GM19193 (cell line): ENCODE measurements around the gene APH1B.

Experiments
- POLR2A ChIP-seq: IDR thresholded peaks from 4 replicates; pipeline ENCODE4 v1.6.1; 2011; ENCODE audit not compliant: insufficient read depth, insufficient read length; ENCODE audit errors: extremely low read depth

Gene APH1B

GRCh38 chr15:63306492-63307073, 29.2 kb downstream of the APH1B start:
- TF ChIP-seq POLR2A = no peak

DNA sequence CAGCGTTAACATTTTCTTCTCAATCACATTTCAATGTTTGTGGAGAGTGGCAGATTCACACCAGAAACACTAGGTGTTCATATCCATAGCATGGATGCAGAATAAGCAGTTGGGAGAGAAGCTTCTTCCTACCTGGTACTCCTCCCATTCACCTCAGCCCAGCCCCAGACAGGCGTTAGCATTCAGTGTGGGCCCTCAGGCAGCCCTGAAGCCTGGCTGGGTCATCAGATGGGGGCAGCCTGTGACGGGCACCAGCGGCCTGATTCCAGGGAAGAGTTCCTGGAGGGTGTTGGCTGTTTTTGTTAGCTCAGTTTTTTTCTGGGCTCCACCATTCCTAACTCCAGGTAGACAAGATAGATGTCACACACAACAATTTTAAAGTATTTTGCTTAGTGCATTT, 31.1 kb downstream of the APH1B start:
- no peak for TF ChIP-seq POLR2A

- no peak for TF ChIP-seq POLR2A
Measured at GRCh38 chr15:63308947-63309346, 31.5 kb downstream of the APH1B start.

DNA sequence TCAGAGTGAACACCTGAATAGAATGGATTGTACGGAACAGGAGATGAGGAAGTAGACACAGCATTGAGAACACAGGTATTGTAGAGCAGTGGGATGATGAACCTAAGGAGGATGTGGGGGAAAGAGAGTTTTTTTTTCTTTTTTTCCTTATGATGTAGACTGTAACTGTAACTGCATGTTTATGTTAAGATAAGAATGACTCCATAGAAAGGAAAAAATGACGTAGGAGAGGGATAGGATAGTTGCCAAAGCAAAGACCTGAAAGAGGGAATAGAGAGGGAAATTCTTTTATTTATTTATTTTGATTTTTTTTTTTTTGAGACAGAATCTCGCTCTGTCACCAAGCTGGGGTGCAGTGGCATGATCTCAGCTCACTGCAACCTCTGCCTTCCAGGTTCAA, 33.2 kb downstream of the APH1B start:
- TF ChIP-seq POLR2A = no peak

DNA sequence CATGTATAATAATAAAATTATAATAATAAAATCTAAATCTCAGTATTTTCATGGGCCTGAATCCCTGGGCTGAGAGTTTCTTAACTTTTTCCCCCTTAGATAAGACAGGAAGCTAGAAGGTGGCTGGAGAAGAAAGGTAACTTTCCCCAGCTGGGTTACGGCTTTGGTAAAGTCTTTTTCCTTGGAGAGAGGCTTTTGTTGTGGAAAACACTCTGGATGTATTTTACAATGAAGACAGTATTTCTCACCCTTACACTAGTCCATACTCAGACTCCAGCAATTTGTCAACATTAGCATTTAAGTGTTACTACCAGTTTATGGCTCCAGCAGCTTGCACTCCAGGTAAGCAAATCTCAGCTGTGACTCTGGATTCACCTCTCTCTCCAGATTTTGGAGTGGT, 34.9 kb downstream of the APH1B start:
- TF ChIP-seq POLR2A = no peak

DNA sequence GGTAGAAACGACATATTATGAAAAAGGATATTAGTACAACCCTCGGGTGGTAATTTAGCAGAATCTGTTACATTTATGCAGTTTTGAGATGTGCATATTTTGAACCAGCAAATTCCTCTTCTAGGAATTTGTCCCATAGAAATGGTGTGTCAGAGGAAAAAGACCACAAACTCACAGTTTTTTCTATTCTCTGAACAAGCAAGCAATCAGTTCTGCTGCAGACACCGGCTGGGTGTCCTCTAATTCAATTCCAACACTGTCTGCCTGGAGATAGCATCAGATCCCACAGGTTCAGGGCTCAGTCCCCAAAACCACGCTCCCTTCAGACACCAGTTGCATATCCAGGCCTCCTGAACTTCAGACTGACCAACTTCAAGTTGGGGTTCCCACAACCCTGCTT, 36.4 kb downstream of the APH1B start:
- no peak for TF ChIP-seq POLR2A

DNA sequence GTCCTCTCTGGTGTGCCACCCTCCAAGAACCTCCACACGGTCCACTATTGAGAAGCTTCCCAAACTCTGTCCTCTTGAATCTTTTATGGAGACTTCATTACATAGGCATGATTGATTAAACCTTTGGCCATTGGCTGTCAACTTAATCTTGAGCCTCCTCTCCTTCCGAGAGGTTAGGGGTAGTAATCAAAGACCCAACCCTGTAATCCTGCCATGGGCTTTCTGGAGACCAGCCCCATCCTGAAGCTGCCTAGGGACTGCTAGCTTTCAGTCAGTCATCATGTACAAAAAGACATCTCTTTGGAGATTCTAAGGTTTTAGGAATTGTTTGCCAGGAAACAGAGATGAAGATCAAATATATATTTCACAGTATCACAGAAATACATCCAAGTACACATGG, 37.0 kb downstream of the APH1B start:
- no peak for TF ChIP-seq POLR2A

- TF ChIP-seq POLR2A = no peak
Measured at GRCh38 chr15:63318344-63318743, 40.9 kb downstream of the APH1B start.

GRCh38 chr15:63319065-63319464, 41.7 kb downstream of the APH1B start:
- no peak for TF ChIP-seq POLR2A

DNA sequence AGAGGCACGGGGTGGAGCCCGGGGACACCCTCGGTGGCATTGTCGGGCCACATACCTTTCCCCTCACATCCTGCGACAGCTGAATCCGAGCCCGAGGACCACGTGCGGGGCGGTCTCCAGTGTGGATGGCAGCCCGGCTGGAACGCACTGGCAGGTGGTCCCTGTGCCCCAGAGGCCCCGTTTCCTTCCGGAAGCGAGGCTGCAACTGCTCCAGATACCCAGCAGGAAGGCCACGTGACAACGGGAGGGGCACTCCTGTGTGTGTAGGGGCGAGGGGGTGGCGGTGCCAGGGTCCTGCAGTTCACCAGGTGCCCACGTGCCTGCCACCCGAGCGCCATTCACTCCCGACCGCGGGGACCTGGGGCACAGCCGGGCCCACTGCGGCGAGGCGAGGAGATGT, 44.1 kb downstream of the APH1B start:
- TF ChIP-seq POLR2A = no peak

DNA sequence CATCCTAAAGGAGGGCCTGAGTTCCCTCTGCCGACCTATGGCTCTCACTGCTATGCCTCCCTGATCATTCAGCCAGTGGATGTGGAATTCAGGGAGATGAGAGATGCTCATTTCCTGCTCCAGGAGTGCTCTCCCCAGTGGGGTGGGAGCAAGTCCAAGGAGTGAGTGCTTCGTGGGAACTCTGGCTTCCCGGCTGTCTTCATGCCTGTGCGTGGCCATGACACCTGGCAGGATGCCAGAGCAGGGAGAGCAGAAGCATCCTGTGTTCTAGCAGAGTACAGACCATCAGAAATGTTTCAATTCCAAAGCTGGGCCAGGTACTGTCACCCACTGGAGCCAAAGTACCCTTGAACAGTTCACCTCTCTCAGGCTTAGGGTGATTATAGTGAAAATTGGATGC, 45.1 kb downstream of the APH1B start:
- no peak for TF ChIP-seq POLR2A

GRCh38 chr15:63323798-63324563, 46.6 kb downstream of the APH1B start:
- TF ChIP-seq POLR2A = no peak

DNA sequence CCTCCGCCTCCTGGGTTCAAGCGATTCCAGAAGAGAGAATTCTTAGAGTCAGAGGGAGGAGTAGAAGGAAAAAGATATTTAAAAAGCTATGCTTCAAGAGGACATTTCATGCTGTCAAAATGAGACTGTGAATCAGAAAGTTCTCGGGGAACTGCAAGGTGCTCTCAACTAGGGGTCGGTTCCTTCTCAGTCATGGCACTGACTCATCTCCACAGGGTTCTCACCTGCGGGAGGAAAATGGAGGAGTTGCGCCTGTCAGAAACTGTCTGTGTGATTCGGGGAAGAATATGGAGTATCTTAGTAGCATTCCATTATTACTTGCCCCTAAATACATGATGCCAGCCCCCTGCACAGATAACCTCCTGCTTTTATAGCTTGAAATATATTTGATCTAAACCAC, 47.4 kb downstream of the APH1B start:
- TF ChIP-seq POLR2A = no peak

DNA sequence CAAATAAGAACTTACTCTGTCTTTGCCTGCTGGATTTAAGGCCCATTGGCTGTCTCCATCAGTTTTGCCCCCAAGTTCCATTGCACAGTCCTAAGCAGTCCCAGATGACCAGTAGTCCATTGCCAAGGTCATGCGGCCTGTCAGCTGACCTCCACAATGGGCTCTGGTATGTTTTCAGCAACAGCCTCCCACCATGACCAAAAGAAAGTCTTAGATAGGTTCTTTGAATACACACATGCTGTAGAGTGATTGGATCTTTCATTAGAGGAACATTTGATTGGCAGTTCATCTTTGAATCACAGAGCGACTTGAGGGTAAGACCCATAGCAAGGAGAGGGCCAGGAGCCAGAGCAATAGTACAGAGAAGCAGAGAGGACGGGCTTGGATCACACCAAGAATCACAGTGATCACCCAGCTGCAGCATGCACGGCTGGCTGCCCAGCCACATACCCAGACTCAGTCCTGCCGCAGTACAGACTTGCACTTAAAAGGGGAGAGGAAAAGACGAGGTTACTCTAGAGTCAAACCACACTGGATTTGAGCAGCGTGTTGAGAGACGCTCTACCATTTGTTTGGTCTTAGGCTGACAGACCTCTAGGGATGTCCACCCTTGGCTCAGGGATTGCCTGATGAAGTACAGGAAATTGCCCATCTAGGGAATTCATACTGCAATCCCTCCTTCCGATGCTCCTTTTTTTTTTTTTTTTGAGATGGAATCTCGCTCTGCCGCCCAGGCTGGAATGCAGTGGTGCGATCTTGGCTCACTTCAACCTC, 50.4 kb downstream of the APH1B start:
- TF ChIP-seq POLR2A = no peak

DNA sequence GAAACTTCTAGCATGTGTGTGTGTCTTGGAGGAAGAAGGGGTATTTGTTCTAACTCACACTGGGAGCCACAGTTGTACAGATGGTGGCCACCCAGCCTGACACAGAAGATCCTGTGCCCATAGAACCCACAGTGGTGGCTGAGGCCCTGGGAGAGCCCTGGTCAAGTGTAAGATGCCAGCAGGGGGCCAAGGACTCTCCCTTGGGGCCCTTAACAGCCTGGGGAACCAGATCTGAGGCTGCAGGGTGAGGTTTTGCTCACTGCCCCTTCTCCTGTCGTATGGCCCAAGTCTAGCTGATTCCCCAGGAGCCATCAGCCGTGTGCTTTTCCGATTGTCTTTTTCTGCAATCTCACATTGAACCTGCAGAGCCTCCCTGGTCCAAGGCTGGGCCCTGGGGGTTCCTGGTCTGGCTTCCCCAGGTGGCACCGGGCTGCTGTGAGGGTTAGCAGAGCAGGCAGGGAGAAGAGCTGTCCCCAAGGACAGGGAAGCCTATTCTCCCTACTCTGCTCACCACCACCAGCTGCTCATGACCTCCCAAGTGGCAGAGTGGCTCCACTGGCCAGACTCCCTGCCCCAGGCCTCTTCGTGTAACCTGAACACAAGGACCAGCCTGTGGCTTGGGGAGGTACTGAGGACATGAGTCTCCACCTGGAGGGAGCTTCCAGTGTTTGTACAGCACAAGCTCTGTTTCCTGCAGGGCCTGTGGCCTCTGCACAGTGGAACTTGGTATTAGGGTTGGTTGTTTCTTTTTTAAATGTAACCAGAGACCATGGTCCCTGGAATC, 52.4 kb downstream of the APH1B start:
- TF ChIP-seq POLR2A = no peak
